K562 (cell line): ENCODE data around the gene COL8A2. TPM values are rescaled to one million over a fixed set of nuclear protein-coding genes. Genes with fewer than 3 reads are reported as not detected.

Experiments used
- EGR1 ChIP-seq: fragments of 450-650 bp; conservative IDR thresholded peaks from 2 replicates; pipeline ENCODE4 v1.6.1; 2017; ENCODE audit warnings: mild to moderate bottlenecking
- ELF4 ChIP-seq: fragments of 450-650 bp; formaldehyde crosslinking; IDR thresholded peaks from 2 replicates; pipeline ENCODE4 v1.4.0; 2022; ENCODE audit warnings: missing genetic modification characterization
- ESRRB ChIP-seq: fragments of 250-450 bp; sonication (Bioruptor Pico); IDR thresholded peaks from 2 replicates; pipeline ENCODE4 v1.5.0; 2020; ENCODE audit warnings: mild to moderate bottlenecking, moderate library complexity, borderline replicate concordance
- ETV1 ChIP-seq: fragments of 450-650 bp; conservative IDR thresholded peaks from 2 replicates; pipeline ENCODE4 v1.6.1; 2016; ENCODE audit warnings: missing genetic modification characterization, control low read depth, low read depth, missing compliant biosample characterization
- GTF2F1 ChIP-seq: IDR thresholded peaks from 2 replicates; pipeline ENCODE4 v1.6.1; 2011; ENCODE audit warnings: low read depth, low read length, improper control_type of control experiment
- RBM25 ChIP-seq: fragments of 200-400 bp; formaldehyde crosslinking; IDR thresholded peaks from 2 replicates; pipeline ENCODE4 v1.6.1; 2018; ENCODE audit warnings: low read length, low read depth, moderate library complexity; ENCODE audit not compliant: severe bottlenecking
- YY1 ChIP-seq, 3 experiments: IDR thresholded peaks; 2 replicates each; pipeline ENCODE4 v1.6.1; 2011; ENCODE audit warnings: low read length in 2 of 3, mild to moderate bottlenecking in 2 of 3, moderate library complexity in 2 of 3, borderline replicate concordance in 1 of 3, control low read depth in 1 of 3, low read depth in 1 of 3; ENCODE audit not compliant: insufficient read depth in 3 of 3, insufficient replicate concordance in 2 of 3, control insufficient read depth in 1 of 3, insufficient read length in 1 of 3; ENCODE audit errors: extremely low read depth in 1 of 3
- ZBTB7A ChIP-seq: IDR thresholded peaks from 2 replicates; pipeline ENCODE4 v1.6.1; 2011; ENCODE audit warnings: low read depth, mild to moderate bottlenecking, low read length, moderate library complexity, borderline replicate concordance; ENCODE audit not compliant: control insufficient read depth
- ZNF197 ChIP-seq: fragments of 200-800 bp; sonication (Bioruptor generic); IDR thresholded peaks from 2 replicates; pipeline ENCODE4 v1.6.1; 2016; ENCODE audit warnings: low read depth, missing genetic modification characterization, missing compliant biosample characterization
- polyA plus RNA-seq, 8 experiments: library from polyadenylated mRNA; depleted of rRNA in 4 of 8; stranded (reverse) in 5 of 8; unstranded in 3 of 8; fragments of >200 nt; fragmentation: Nextera tagmentation in 2 of 8; fragmentation: Illumina TruSeq in 1 of 8; extraction: Ambion mirVana in 2 of 8; extraction: Trizol in 1 of 8; gene quantifications; 2 replicates each; pipeline versions ENCODE4 v1.2.1 to v1.2.3, GENCODE V29; 2011 to 2014; ENCODE audit warnings: inconsistent platforms in 1 of 8, missing spikeins in 1 of 8
- total RNA-seq, 7 experiments: library from RNA; depleted of rRNA in 6 of 7; stranded (reverse); fragments of >200 nt in 6 of 7; fragmentation: Illumina TruSeq in 2 of 7; extraction: Trizol in 2 of 7; gene quantifications; 2 replicates each; pipeline versions ENCODE4 v1.2.1 to v1.2.3, GENCODE V29; 2011 to 2021; ENCODE audit warnings: low replicate concordance in 1 of 7
- TF ChIP-seq, protein P1 (sequence below): fragments of 200-400 bp; formaldehyde crosslinking; IDR thresholded peaks from 2 replicates; pipeline ENCODE4 v1.6.1; 2017; ENCODE audit warnings: mild to moderate bottlenecking, low read depth, low read length, moderate library complexity
- TF ChIP-seq, protein P2 (sequence below): fragments of 450-650 bp; conservative IDR thresholded peaks from 2 replicates; pipeline ENCODE4 v1.6.1; 2016; ENCODE audit warnings: missing genetic modification characterization, low read depth, mild to moderate bottlenecking, missing compliant biosample characterization, moderate library complexity
- TF ChIP-seq, protein P3 (sequence below): fragments of 200-800 bp; sonication (Bioruptor generic); IDR thresholded peaks from 2 replicates; pipeline ENCODE4 v1.6.1; 2017; ENCODE audit warnings: missing genetic modification characterization, missing compliant biosample characterization

COL8A2 gene
- total and polyA plus RNA-seq, 9 of the 15 experiments (the other 6 are each of a cell fraction or from before 2014, with no cell fraction given): 0.03 to 0.14 (median 0.04) TPM; not detected in 5

DNA sequence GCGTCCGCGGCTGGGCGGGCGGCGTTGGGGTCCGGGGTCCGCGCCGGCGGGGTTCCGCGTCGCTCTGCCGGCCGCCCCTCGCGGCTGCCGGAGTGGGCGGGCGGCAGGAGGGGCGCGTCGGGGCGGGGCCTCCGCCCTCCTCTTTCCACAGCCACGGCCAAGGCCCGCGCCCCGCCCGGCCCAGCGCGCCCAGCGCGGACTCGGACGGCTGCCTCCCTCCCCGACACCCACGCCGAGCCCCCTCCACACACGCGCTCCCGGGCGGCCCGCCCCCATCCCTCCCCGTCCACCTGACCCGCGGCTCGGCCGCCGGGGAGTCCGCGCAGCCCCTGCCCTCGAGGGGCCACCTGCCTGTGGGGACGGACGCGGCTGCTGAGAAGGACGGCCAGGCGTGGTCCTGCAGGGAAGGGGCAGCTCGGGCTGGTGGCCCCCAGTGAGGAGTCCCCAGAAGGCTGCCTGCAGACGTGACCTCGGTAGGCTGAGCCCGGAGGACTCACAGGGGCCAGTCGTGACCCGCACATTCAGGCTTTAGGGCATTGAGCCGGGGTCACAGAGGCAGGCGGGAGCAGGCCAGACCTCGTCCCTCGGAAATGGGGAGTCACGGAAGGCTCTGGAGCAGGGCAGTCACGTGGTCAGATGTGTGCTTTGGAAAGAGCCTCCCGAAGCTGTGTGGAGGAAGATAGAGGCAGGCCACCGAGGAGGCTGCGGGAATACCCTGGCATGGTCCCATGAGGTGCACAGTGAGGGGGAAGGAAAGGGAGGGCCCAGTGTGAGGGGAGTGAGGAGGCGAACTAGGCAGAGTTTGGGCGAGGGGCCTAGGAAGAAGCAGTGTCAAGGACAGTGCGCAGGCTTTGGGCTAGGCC, at the start of gene COL8A2 (continued):
- TF ChIP-seq, protein P1, sequence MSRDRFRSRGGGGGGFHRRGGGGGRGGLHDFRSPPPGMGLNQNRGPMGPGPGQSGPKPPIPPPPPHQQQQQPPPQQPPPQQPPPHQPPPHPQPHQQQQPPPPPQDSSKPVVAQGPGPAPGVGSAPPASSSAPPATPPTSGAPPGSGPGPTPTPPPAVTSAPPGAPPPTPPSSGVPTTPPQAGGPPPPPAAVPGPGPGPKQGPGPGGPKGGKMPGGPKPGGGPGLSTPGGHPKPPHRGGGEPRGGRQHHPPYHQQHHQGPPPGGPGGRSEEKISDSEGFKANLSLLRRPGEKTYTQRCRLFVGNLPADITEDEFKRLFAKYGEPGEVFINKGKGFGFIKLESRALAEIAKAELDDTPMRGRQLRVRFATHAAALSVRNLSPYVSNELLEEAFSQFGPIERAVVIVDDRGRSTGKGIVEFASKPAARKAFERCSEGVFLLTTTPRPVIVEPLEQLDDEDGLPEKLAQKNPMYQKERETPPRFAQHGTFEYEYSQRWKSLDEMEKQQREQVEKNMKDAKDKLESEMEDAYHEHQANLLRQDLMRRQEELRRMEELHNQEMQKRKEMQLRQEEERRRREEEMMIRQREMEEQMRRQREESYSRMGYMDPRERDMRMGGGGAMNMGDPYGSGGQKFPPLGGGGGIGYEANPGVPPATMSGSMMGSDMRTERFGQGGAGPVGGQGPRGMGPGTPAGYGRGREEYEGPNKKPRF: no peak
- TF ChIP-seq ESRRB (CRISPR knock-in tag): no peak
- TF ChIP-seq, protein P2, sequence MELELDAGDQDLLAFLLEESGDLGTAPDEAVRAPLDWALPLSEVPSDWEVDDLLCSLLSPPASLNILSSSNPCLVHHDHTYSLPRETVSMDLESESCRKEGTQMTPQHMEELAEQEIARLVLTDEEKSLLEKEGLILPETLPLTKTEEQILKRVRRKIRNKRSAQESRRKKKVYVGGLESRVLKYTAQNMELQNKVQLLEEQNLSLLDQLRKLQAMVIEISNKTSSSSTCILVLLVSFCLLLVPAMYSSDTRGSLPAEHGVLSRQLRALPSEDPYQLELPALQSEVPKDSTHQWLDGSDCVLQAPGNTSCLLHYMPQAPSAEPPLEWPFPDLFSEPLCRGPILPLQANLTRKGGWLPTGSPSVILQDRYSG (tag): no peak
- TF ChIP-seq GTF2F1: no peak
- TF ChIP-seq, protein P3, sequence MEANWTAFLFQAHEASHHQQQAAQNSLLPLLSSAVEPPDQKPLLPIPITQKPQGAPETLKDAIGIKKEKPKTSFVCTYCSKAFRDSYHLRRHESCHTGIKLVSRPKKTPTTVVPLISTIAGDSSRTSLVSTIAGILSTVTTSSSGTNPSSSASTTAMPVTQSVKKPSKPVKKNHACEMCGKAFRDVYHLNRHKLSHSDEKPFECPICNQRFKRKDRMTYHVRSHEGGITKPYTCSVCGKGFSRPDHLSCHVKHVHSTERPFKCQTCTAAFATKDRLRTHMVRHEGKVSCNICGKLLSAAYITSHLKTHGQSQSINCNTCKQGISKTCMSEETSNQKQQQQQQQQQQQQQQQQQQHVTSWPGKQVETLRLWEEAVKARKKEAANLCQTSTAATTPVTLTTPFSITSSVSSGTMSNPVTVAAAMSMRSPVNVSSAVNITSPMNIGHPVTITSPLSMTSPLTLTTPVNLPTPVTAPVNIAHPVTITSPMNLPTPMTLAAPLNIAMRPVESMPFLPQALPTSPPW (CRISPR knock-in tag): no peak
- no peak for TF ChIP-seq ZNF197 (CRISPR knock-in tag)
- no peak for TF ChIP-seq RBM25
- TF ChIP-seq ZBTB7A: 0 out of 2 replicates have a peak, but pooled peaks have one; percentile 22
- TF ChIP-seq ETV1 (tag): no peak
- 0 out of 2 replicates have a peak, but pooled peaks have one; percentile 24 for TF ChIP-seq EGR1
- no peak for TF ChIP-seq YY1 (IDR thresholded peaks at IDR 0.05; ENCODE audit: borderline replicate concordance in 1 of 3, control insufficient read depth in 1 of 3, extremely low read depth in 1 of 3, insufficient read depth in 3 of 3, insufficient read length in 1 of 3, insufficient replicate concordance in 2 of 3, low read depth in 1 of 3, low read length in 2 of 3)
- no peak for TF ChIP-seq ELF4 (CRISPR knock-in tag)
